ENCODE measurements around the gene ZNF77. TPM values are rescaled to one million over a fixed set of nuclear protein-coding genes. Genes with fewer than 3 reads are reported as not detected.

ZNF77 gene
- total and polyA plus RNA-seq, 10 of the 15 experiments (the other 5 are each of a cell fraction or from before 2014, with no cell fraction given), result 1.9 to 4.7 (median 3.0) TPM

- TF ChIP-seq MTA3 (IDR thresholded peaks at IDR 0.05; ENCODE audit: borderline replicate concordance, low read length), result no peak
Observed at GRCh38 chr19:2974342-2975041, 29.7 kb upstream of the ZNF77 start (continued).

GRCh38 chr19:2973229-2973628 is 28.5 kb upstream of the ZNF77 start:
- in situ Hi-C loops (cut with MboI) (no loop called here), intact Hi-C loops (cut with micrococcal nuclease; ENCODE audit: unreplicated experiment) (no loop called here)
- Histone ChIP-seq H3K27me3 (replicated peaks in 1 of 2; ENCODE audit: control insufficient read depth in 2 of 2, insufficient read depth in 2 of 2, low read length in 1 of 2) (no peaks in the 10 kb centered on the region; a peak in 1 of 4 replicates), H3K9ac (ENCODE audit: control insufficient read depth, insufficient read depth, low read length) (no peak overlapping the region), H3K4me1 (ENCODE audit: control insufficient read depth, insufficient read depth, low read length) (peaks cover 11% of the 10 kb centered on the region), H2AFZ (ENCODE audit: control insufficient read depth, low read depth, low read length) (no peak overlapping the region), H3K79me2 (ENCODE audit: control insufficient read depth, insufficient read depth, low read length) (no peaks in the 10 kb centered on the region), H4K20me1 (ENCODE audit: control insufficient read depth, insufficient read depth) (no peaks in the 10 kb centered on the region), H3K4me3 (no peak overlapping the region), H3K4me2 (ENCODE audit: control insufficient read depth, insufficient read depth) (no peak overlapping the region), H3K27ac (ENCODE audit: control insufficient read depth, insufficient read depth) (no peak overlapping the region), H3K36me3 (ENCODE audit: control insufficient read depth in 2 of 2, insufficient read depth in 2 of 2, low read length in 1 of 2) (no peaks in the 10 kb centered on the region), H3K9me3 (replicated peaks; ENCODE audit: control insufficient read depth, insufficient read depth, low read length) (no peaks in the 10 kb centered on the region)
- TF ChIP-seq PML (IDR thresholded peaks at IDR 0.05; ENCODE audit: low read length) (no peak), CTCF (IDR thresholded peaks at IDR 0.05 in 2 of 3, conservative IDR thresholded peaks at IDR 0.05 in 1 of 3; ENCODE audit: control insufficient read depth in 2 of 3, extremely low read depth in 1 of 3, insufficient read depth in 1 of 3, low read depth in 3 of 3, low read length in 3 of 3) (no peak), ZSCAN29 (IDR thresholded peaks at IDR 0.05) (no peak), ATF7 (IDR thresholded peaks at IDR 0.05; ENCODE audit: low read depth) (no peak), PKNOX1 (IDR thresholded peaks at IDR 0.05) (no peak), POLR2AphosphoS5 (IDR thresholded peaks at IDR 0.05; ENCODE audit: low read length) (no peak), CEBPB (IDR thresholded peaks at IDR 0.05; ENCODE audit: borderline replicate concordance in 1 of 2, low read depth in 2 of 2, low read length in 2 of 2) (no peak), RELA (IDR thresholded peaks at IDR 0.05; ENCODE audit: borderline replicate concordance, partially characterized antibody) (no peak)
- no TSS peak for BruUV-seq (replicated peaks)
- no peak for DNase-seq (ENCODE audit: low read depth, low spot score)
- FAIRE-seq, result no peak
- RAD21 ChIA-PET (ENCODE audit: unreplicated experiment), result no interaction called here
- CTCF ChIA-PET, result interaction anchor here (1.3 kb wide), 1 partner anchor 11 kb away, joined by 4 read pairs; no protein-coding TSS in a partner anchor
- SMC1A ChIA-PET (ENCODE audit: uncharacterized antibody, unreplicated experiment), result no interaction called here
- no peak for ATAC-seq
- POLR2A ChIA-PET, result no interaction called here
- WGBS (ENCODE audit: insufficient coverage, insufficient replicate concordance, low lambda C conversion rate, missing lambda C conversion rate), result 69% methylated on average over 8 of the region's 8 CpGs

All from GM12878 (cell line).